CD14-positive monocyte (primary cell): ENCODE measurements around the gene DMRTC1. TPM values are rescaled to one million over a fixed set of nuclear protein-coding genes. Genes with fewer than 3 reads are reported as not detected.
"Not testable (repeated sequence)": the region's sequence is repeated elsewhere in the genome, so short reads cannot be mapped to it uniquely, and the experiment has no call there.

Source experiments
- DNase-seq, 3 donors: peaks; one replicate each; pipeline ENCODE4 v3.0.0-alpha.2; 2011 to 2022
- H2AFZ ChIP-seq: 2 replicates; pipeline ENCODE4 v1.6.0; 2012; ENCODE audit warnings: mild to moderate bottlenecking, low read depth, low read length, inconsistent platforms; ENCODE audit not compliant: insufficient read depth, poor library complexity, severe bottlenecking
- H3K27ac ChIP-seq, 2 donors: 1 replicate in 1 of 2; 2 replicates in 1 of 2; pipeline ENCODE4 v1.5.1; 2012 to 2013; ENCODE audit warnings: low read length in 2 of 2, control low read depth in 1 of 2, inconsistent platforms in 1 of 2, low read depth in 1 of 2, mild to moderate bottlenecking in 1 of 2
- H3K27me3 ChIP-seq, 2 donors: one replicate each; pipeline versions ENCODE4 v1.6.0 to v1.6.1; 2011 to 2013; ENCODE audit warnings: low read length in 2 of 2; ENCODE audit not compliant: control insufficient read depth in 2 of 2, insufficient read depth in 2 of 2
- H3K36me3 ChIP-seq, 2 donors: replicated peaks in 1 of 2; 1 replicate in 1 of 2; 2 replicates in 1 of 2; pipeline versions ENCODE4 v1.5.1 to v1.6.1; 2012 to 2013; ENCODE audit warnings: low read length in 2 of 2, control low read depth in 1 of 2, inconsistent platforms in 1 of 2, mild to moderate bottlenecking in 1 of 2; ENCODE audit not compliant: insufficient read depth in 2 of 2, control insufficient read depth in 1 of 2
- H3K4me1 ChIP-seq, 2 donors: 1 replicate in 1 of 2; 2 replicates in 1 of 2; pipeline versions ENCODE4 v1.5.1 to v1.6.1; 2012 to 2013; ENCODE audit warnings: low read length in 2 of 2, control low read depth in 1 of 2, inconsistent platforms in 1 of 2, mild to moderate bottlenecking in 1 of 2, moderate library complexity in 1 of 2; ENCODE audit not compliant: insufficient read depth in 2 of 2, control insufficient read depth in 1 of 2
- H3K4me2 ChIP-seq: replicated peaks from 2 replicates; pipeline ENCODE3; 2012; ENCODE audit warnings: low read length, moderate library complexity, mild to moderate bottlenecking; ENCODE audit not compliant: poor library complexity, severe bottlenecking; ENCODE audit errors: extremely low read depth
- H3K4me3 ChIP-seq, 3 experiments: fragments of 200-600 bp in 1 of 3; sonication (generic) in 1 of 3; replicated peaks in 1 of 3; 1 replicate in 2 of 3; 2 replicates in 1 of 3; pipeline ENCODE4 v1.5.1; 2011 to 2013; ENCODE audit warnings: low read length in 3 of 3, mild to moderate bottlenecking in 3 of 3, control low read depth in 2 of 3, low read depth in 2 of 3, inconsistent platforms in 1 of 3, moderate library complexity in 1 of 3
- H3K79me2 ChIP-seq: 2 replicates; pipeline ENCODE4 v1.6.0; 2012; ENCODE audit warnings: mild to moderate bottlenecking, control low read depth, inconsistent platforms, low read length, moderate library complexity; ENCODE audit not compliant: insufficient read depth
- H3K9ac ChIP-seq: 2 replicates; pipeline ENCODE4 v1.6.0; 2017; ENCODE audit warnings: low read length, mild to moderate bottlenecking; ENCODE audit not compliant: insufficient read depth, poor library complexity, severe bottlenecking
- H3K9me3 ChIP-seq, 2 donors: replicated peaks in 1 of 2; 1 replicate in 1 of 2; 2 replicates in 1 of 2; pipeline versions ENCODE4 v1.5.1 to v1.6.1; 2012 to 2013; ENCODE audit warnings: low read length in 2 of 2, control low read depth in 1 of 2; ENCODE audit not compliant: control insufficient read depth in 1 of 2, insufficient read depth in 1 of 2
- H4K20me1 ChIP-seq: 2 replicates; pipeline ENCODE4 v1.6.0; 2012; ENCODE audit warnings: mild to moderate bottlenecking, low read length, control low read depth, moderate library complexity; ENCODE audit not compliant: insufficient read depth
- H3K27ac Mint-ChIP-seq, 7 donors: one replicate each; pipeline ENCODE4 v1.8.0; 2020; ENCODE audit warnings: mild to moderate bottlenecking in 7 of 7, mixed read lengths in 7 of 7, moderate library complexity in 6 of 7, inconsistent platforms in 2 of 7
- H3K27me3 Mint-ChIP-seq, 3 donors: one replicate each; pipeline ENCODE4 v1.8.0; 2021 to 2022; ENCODE audit warnings: low read depth in 3 of 3, mild to moderate bottlenecking in 3 of 3, mixed read lengths in 3 of 3, moderate library complexity in 3 of 3, inconsistent platforms in 1 of 3
- H3K36me3 Mint-ChIP-seq, 2 donors: one replicate each; pipeline ENCODE4 v1.8.0; 2020; ENCODE audit warnings: mixed read lengths in 2 of 2, inconsistent platforms in 1 of 2, mild to moderate bottlenecking in 1 of 2
- H3K4me1 Mint-ChIP-seq: one replicate; pipeline ENCODE4 v1.8.0; 2020; ENCODE audit warnings: mild to moderate bottlenecking, mixed read lengths
- H3K4me3 Mint-ChIP-seq, 2 donors: one replicate each; pipeline ENCODE4 v1.8.0; 2020; ENCODE audit warnings: mild to moderate bottlenecking in 2 of 2, mixed read lengths in 2 of 2, moderate library complexity in 1 of 2
- H3K9me3 Mint-ChIP-seq, 7 donors: one replicate each; pipeline ENCODE4 v1.8.0; 2020 to 2022; ENCODE audit warnings: mixed read lengths in 7 of 7, mild to moderate bottlenecking in 6 of 7, moderate library complexity in 6 of 7, inconsistent platforms in 2 of 7
- WGBS: methylation state at CpG from one replicate; pipeline ENCODE4 v1.1.5; 2013; ENCODE audit warnings: missing lambda C conversion rate; ENCODE audit not compliant: insufficient coverage; 5-methylcytosine and 5-hydroxymethylcytosine counted together
- intact Hi-C, 2 donors: fragments of 100-400 bp; cut with micrococcal nuclease; formaldehyde crosslinking; loops; one replicate each; pipeline versions ENCODE4 v1.15.0 to v1.15.1; 2023
- polyA plus RNA-seq, 3 donors: library from polyadenylated mRNA; depleted of rRNA in 1 of 3; unstranded in 2 of 3; stranded (reverse) in 1 of 3; fragments of 300-500 nt in 2 of 3; fragments of >200 nt in 1 of 3; fragmentation: Illumina TruSeq in 2 of 3; gene quantifications; 1 replicate in 2 of 3; 2 replicates in 1 of 3; pipeline ENCODE4 v1.2.3, GENCODE V29; 2012 to 2021

The DMRTC1 gene
- polyA plus RNA-seq, 3 donors: not detected

- intact Hi-C loops, H3K9ac ChIP-seq, H3K9me3 Mint-ChIP-seq: not testable (repeated sequence)
Observed at GRCh38 chrX:72936882-72937455, 6.7 kb downstream of the DMRTC1 start.

GRCh38 chrX:72936455-72936854 is 7.2 kb downstream of the DMRTC1 start:
- WGBS: no CpG with 5 or more reads among the region's 7 CpGs
- H3K9ac ChIP-seq, H3K4me3 ChIP-seq, H3K27me3 ChIP-seq, intact Hi-C loops, H3K4me1 Mint-ChIP-seq, H4K20me1 ChIP-seq, H3K27ac ChIP-seq, H2AFZ ChIP-seq, H3K27me3 Mint-ChIP-seq, DNase-seq, H3K36me3 Mint-ChIP-seq, H3K4me1 ChIP-seq, H3K9me3 Mint-ChIP-seq, H3K4me2 ChIP-seq, H3K27ac Mint-ChIP-seq, H3K9me3 ChIP-seq, H3K4me3 Mint-ChIP-seq, H3K36me3 ChIP-seq, H3K79me2 ChIP-seq: not testable (repeated sequence)

More at GRCh38 chrX:72936882-72937455, 6.7 kb downstream of the DMRTC1 start:
- H3K79me2 ChIP-seq, H3K4me3 Mint-ChIP-seq, H3K4me3 ChIP-seq, H3K4me1 Mint-ChIP-seq, H3K27ac Mint-ChIP-seq, H3K27me3 Mint-ChIP-seq, H3K36me3 Mint-ChIP-seq, H3K27ac ChIP-seq, H3K36me3 ChIP-seq, H3K4me1 ChIP-seq, H3K4me2 ChIP-seq, H4K20me1 ChIP-seq, DNase-seq, H3K9me3 ChIP-seq, H3K27me3 ChIP-seq, H2AFZ ChIP-seq: not testable (repeated sequence)
- no CpG with 5 or more reads among the region's 8 CpGs for WGBS

- no CpG with 5 or more reads among the region's 1 CpG for WGBS
- H4K20me1 ChIP-seq, H3K9me3 ChIP-seq, H3K4me1 Mint-ChIP-seq, H3K27me3 Mint-ChIP-seq, H3K36me3 Mint-ChIP-seq, H3K9ac ChIP-seq, DNase-seq, H3K4me2 ChIP-seq, H3K9me3 Mint-ChIP-seq, H3K27ac ChIP-seq, H3K4me3 Mint-ChIP-seq, H3K27me3 ChIP-seq, H3K4me1 ChIP-seq, H2AFZ ChIP-seq, H3K36me3 ChIP-seq, H3K27ac Mint-ChIP-seq, H3K4me3 ChIP-seq, H3K79me2 ChIP-seq, intact Hi-C loops: not testable (repeated sequence)
Observed at GRCh38 chrX:72932283-72932682, 11.4 kb downstream of the DMRTC1 start.

- H3K4me1 ChIP-seq, H3K36me3 Mint-ChIP-seq, H3K9me3 Mint-ChIP-seq, H3K4me1 Mint-ChIP-seq, H3K27me3 ChIP-seq, H3K27me3 Mint-ChIP-seq, H4K20me1 ChIP-seq, H3K36me3 ChIP-seq, H3K9ac ChIP-seq, H3K27ac Mint-ChIP-seq, H3K4me3 Mint-ChIP-seq, H3K79me2 ChIP-seq, DNase-seq, H3K9me3 ChIP-seq, intact Hi-C loops, H3K27ac ChIP-seq, H2AFZ ChIP-seq, H3K4me3 ChIP-seq, H3K4me2 ChIP-seq: not testable (repeated sequence)
- WGBS: no CpG with 5 or more reads among the region's 5 CpGs
Observed at GRCh38 chrX:72916096-72916495, 27.5 kb downstream of the DMRTC1 start.
